ENCODE results near the gene AKR1B1.

GRCh38 chr7:134469622-134470021, 10.7 kb upstream of the AKR1B1 start:
- no peak for TF ChIP-seq TAF1 (IDR thresholded peaks at IDR 0.05; ENCODE audit: low read depth, low read length)
- no peak for TF ChIP-seq POLR2A (IDR thresholded peaks at IDR 0.05; ENCODE audit: low read depth, low read length)
- no peak for TF ChIP-seq POLR2AphosphoS5 (IDR thresholded peaks at IDR 0.05; ENCODE audit: low read depth, low read length)
- no peak for TF ChIP-seq SPI1 (IDR thresholded peaks at IDR 0.05; ENCODE audit: low read depth, low read length)
- no peak for TF ChIP-seq PAX5 (IDR thresholded peaks at IDR 0.05; ENCODE audit: insufficient read depth, low read length, severe bottlenecking)
- TF ChIP-seq POU2F2 (IDR thresholded peaks at IDR 0.05; ENCODE audit: low read depth, low read length), result no peak
